Common myeloid progenitor, CD34-positive (primary cell): ENCODE results near the gene CLC.

Source experiments
- CTCF ChIA-PET: fragments of 350-600 bp; sonication (Branson Sonifier 250); formaldehyde crosslinking; loops from one replicate; lab custom pipeline; 2021; ENCODE audit warnings: antibody characterized with exemption; lab: Charles Lee
- POLR2A ChIA-PET: fragments of 350-600 bp; sonication (Branson Sonifier 250); formaldehyde crosslinking; loops from one replicate; lab custom pipeline; 2021; ENCODE audit warnings: antibody characterized with exemption; lab: Charles Lee
- DNase-seq, 3 donors: peaks; one replicate each; pipeline versions ENCODE4 v3.0.0 to v3.0.0-alpha.2; 2013
- H3K27ac ChIP-seq, 2 experiments: 1 replicate in 1 of 2; 2 replicates in 1 of 2; pipeline ENCODE4 v1.7.0; 2013; ENCODE audit warnings: inconsistent platforms in 2 of 2, low read length in 2 of 2, mild to moderate bottlenecking in 2 of 2, low read depth in 1 of 2, moderate library complexity in 1 of 2; ENCODE audit not compliant: severe bottlenecking in 2 of 2, insufficient read depth in 1 of 2, poor library complexity in 1 of 2
- H3K27me3 ChIP-seq, 5 experiments: replicated peaks in 2 of 5; 1 replicate in 3 of 5; 2 replicates in 2 of 5; pipeline versions ENCODE4 v1.6.1 to v1.7.0; 2013; ENCODE audit warnings: low read length in 4 of 5, mild to moderate bottlenecking in 2 of 5, moderate library complexity in 2 of 5, inconsistent platforms in 1 of 5; ENCODE audit not compliant: insufficient read depth in 5 of 5, control insufficient read depth in 4 of 5
- H3K36me3 ChIP-seq, 4 experiments: 1 replicate in 2 of 4; 2 replicates in 2 of 4; pipeline versions ENCODE4 v1.6.1 to v1.7.0; 2013; ENCODE audit warnings: low read length in 3 of 4, control low read depth in 1 of 4, mild to moderate bottlenecking in 1 of 4; ENCODE audit not compliant: control insufficient read depth in 4 of 4, insufficient read depth in 4 of 4
- H3K4me1 ChIP-seq, 4 experiments: 1 replicate in 3 of 4; 2 replicates in 1 of 4; pipeline versions ENCODE4 v1.6.1 to v1.7.1; 2013; ENCODE audit warnings: low read length in 3 of 4, mild to moderate bottlenecking in 3 of 4, control low read depth in 1 of 4, inconsistent platforms in 1 of 4, moderate library complexity in 1 of 4; ENCODE audit not compliant: control insufficient read depth in 4 of 4, insufficient read depth in 4 of 4; ENCODE audit errors: control extremely low read depth in 1 of 4
- H3K4me3 ChIP-seq, 7 experiments: 1 replicate in 4 of 7; 2 replicates in 3 of 7; pipeline versions ENCODE4 v1.5.1 to v1.7.0; 2013; ENCODE audit warnings: mild to moderate bottlenecking in 7 of 7, low read length in 6 of 7, moderate library complexity in 6 of 7, inconsistent platforms in 2 of 7, low read depth in 2 of 7, control low read depth in 1 of 7; ENCODE audit not compliant: insufficient read depth in 4 of 7, control insufficient read depth in 1 of 7; ENCODE audit errors: extremely low read depth in 1 of 7
- H3K9me3 ChIP-seq, 5 experiments: 1 replicate in 4 of 5; 2 replicates in 1 of 5; pipeline versions ENCODE4 v1.6.1 to v1.7.1; 2013; ENCODE audit warnings: low read length in 4 of 5, mild to moderate bottlenecking in 2 of 5, inconsistent platforms in 1 of 5, low read depth in 1 of 5, moderate library complexity in 1 of 5; ENCODE audit not compliant: control insufficient read depth in 4 of 5, insufficient read depth in 2 of 5; ENCODE audit errors: control extremely low read depth in 1 of 5
- WGBS: methylation state at CpG from one replicate; pipeline ENCODE4 v1.1.5; 2013; ENCODE audit not compliant: insufficient coverage; 5-methylcytosine and 5-hydroxymethylcytosine counted together

Gene CLC

GRCh38 chr19:39684267-39684666 lies 53.6 kb downstream of the CLC start:
- ChIA-PET CTCF (interaction anchor here (3.5 kb wide), 1 partner anchor 11 kb away, joined by 17 read pairs; no protein-coding TSS in a partner anchor), POLR2A (no interaction called here)
- 92% methylated on average over 2 of the region's 5 CpGs for whole genome bisulfite sequencing
- no peak for DNase-seq
- no peak overlapping the region for H3K27ac ChIP-seq
- H3K36me3 ChIP-seq, result no peaks in the 10 kb centered on the region
- H3K27me3 ChIP-seq, result no peaks in the 10 kb centered on the region
- no peak overlapping the region for H3K4me3 ChIP-seq
- no peaks in the 10 kb centered on the region for H3K4me1 ChIP-seq
- peaks cover 0 to 1% (median 0%) of the 10 kb centered on the region in 5 experiments for H3K9me3 ChIP-seq

GRCh38 chr19:39681416-39681815 lies 56.4 kb downstream of the CLC start:
- H3K36me3 ChIP-seq, result no peaks in the 10 kb centered on the region
- H3K4me3 ChIP-seq, result no peak overlapping the region
- H3K4me1 ChIP-seq, result no peaks in the 10 kb centered on the region
- H3K27me3 ChIP-seq, result peaks cover 0 to 2% (median 0%) of the 10 kb centered on the region in 5 experiments
- DNase-seq, result no peak
- no peak overlapping the region for H3K27ac ChIP-seq
- ChIA-PET CTCF (interaction anchor here (3.5 kb wide), 1 partner anchor 8 kb away, joined by 17 read pairs; no protein-coding TSS in a partner anchor), POLR2A (no interaction called here)
- WGBS, result 100% methylated on average over 4 of the region's 5 CpGs
- no peaks in the 10 kb centered on the region for H3K9me3 ChIP-seq
